Amniotic epithelial cell (primary cell): ENCODE data around the gene RFX1.

Source experiments
- DNase-seq: peaks from one replicate; pipeline ENCODE4 v3.0.0-alpha.2; 2010; ENCODE audit warnings: low read depth

The RFX1 gene

DNA sequence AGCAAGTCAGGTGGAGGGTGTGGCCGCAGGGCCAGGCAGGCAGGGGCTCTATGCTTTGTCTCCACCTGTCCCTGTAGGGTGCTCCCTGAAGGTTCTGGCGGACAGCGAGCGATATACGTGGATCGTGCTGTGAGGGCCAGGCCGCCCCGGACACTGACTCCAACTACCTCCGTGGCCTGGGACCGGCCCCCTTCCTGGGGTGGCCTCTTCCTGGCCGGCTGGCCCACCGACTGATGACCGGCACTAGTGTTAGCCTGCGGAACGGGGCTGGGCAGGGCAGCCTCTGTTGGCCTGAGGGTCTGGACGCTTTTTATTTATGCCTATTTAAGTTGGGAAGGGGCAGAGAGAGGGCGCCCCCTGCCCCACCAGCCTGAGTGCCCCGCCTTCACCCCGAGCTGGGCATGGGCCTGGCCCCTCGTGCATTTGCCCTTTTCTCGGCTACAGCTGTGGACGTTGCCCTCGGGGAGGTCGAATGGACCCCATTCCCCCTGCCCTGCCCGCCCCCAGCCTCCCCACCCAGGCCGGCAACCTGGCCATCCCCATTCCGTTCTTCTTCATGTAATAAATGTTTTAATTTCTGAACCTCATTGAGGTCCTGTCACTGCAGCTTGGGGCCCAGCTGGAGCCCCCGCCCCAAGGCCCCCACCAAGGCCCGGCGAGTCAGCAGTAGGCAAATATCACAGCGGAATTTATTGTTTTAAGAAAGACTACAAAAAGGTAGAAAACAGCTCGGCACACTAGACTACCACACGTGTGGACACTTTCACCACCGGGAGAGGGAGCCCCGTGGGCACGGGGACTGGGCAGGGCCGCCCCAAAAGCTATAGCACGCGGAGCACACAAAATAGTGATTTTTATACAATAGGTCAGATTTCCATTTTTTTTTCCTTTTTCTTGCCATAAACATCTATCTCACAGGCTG is 45.0 kb downstream of the RFX1 start:
- DNase-seq: no peak

DNA sequence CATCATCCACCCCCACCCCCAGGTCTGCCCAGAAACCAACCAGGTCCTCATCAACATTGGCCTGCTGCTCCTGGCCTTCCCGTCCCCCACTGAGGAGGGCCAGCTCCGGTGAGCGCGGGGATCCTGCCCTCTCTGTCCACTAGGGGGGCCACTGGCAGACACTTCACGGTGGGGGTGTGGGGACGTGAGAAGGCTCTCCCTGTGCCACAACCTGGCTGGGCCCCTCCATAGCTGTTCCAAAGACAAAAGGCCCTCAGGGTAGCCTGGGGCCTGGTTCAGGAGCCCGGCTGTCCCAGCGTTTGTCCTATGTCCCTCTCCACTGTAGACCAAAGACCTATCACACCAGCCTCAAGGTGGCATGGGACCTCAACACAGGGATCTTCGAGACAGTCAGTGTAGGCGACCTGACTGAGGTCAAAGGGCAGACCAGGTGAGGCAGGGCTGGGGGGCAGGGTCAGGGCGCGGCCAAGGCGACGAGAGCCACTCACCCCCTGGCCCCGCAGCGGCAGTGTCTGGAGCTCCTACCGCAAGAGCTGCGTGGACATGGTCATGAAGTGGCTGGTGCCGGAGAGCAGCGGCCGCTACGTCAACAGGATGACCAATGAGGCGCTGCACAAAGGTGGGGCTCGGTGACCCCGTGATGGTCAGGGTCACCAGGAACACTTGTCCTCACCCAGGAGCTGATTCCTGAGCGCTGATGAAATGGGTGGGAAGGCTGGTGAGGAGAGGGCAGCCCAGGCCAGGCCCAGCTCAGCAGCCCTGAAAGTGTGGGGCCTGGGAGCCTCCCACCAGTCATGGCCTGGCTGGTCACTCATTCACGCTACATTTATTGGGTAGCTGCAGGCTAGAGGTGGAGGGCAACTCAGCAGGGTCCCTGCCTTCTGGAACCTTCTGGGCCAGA is 45.9 kb downstream of the RFX1 start:
- DNase-seq: no peak

GRCh38 chr19:13959141-13959961 is 46.8 kb downstream of the RFX1 start:
- no peak for DNase-seq

- DNase-seq: no peak
Measured at GRCh38 chr19:13958043-13958442, 48.1 kb downstream of the RFX1 start.

DNA sequence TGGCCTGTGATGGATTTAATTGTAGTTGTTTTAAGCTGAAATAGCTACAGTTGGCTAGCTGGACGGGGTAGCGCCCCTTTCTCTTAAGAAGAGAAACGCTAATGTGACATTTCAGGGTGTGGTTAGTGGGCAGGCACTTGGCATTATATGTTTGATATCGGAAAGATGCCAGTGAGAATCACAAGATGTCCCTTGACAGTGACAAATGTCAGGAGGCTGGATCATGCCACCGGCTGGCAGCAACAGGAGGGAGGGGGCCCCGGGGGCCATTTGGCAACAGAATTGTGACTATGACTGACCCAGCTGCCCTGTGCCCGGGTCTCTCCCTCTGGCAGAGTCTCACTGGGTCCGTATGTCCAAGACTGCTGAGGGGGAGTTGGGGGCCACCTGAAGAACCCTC is 49.1 kb downstream of the RFX1 start:
- no peak for DNase-seq

DNA sequence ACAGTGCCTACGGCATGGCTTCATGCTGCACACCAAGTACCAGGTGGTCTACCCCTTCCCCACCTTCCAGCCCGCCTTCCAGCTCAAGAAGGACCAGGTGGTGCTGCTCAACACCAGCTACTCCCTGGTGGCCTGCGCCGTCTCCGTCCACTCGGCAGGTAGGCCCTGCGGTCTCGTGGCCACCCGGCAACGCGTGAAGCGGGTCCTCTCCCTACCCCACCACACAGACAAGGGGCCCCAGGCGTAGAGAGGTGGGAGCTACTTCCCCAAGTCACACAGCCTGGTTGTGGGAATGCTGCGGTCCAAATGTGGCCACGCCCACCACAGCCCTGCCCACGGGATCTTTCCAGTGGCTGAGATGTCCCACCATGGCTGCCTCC is 49.8 kb downstream of the RFX1 start:
- DNase-seq: no peak

DNA sequence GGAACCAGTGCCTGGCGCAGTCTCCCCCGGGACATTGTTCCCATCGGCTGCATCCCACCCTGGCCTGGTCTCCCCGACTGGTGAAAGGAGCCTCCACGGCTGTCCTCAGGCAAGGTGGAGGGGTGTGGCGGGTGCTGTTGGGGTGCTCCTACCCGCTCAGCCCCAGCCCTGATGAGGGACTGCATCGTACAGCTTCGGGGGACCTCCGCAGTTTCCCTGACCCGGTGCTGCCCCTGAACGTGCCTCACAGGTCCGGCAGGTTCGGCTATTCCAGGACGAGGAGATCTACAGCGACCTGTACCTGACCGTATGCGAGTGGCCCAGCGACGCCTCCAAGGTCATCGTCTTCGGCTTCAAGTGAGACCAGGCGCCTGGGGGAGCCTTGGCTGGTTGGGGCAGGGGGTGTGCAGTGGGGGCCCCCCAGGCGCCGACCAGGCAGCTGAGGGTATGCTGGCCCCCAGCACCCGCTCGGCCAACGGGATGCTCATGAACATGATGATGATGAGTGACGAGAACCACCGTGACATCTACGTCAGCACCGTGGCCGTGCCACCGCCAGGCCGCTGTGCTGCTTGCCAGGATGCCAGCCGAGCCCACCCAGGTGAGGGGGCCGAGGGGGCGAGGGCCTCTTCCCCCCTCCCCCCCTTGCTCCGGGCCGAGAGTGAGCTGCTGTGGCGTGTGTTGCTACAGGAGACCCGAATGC is 50.3 kb downstream of the RFX1 start:
- no peak for DNase-seq

GRCh38 chr19:13954185-13954584 is 51.9 kb downstream of the RFX1 start:
- DNase-seq: no peak

DNA sequence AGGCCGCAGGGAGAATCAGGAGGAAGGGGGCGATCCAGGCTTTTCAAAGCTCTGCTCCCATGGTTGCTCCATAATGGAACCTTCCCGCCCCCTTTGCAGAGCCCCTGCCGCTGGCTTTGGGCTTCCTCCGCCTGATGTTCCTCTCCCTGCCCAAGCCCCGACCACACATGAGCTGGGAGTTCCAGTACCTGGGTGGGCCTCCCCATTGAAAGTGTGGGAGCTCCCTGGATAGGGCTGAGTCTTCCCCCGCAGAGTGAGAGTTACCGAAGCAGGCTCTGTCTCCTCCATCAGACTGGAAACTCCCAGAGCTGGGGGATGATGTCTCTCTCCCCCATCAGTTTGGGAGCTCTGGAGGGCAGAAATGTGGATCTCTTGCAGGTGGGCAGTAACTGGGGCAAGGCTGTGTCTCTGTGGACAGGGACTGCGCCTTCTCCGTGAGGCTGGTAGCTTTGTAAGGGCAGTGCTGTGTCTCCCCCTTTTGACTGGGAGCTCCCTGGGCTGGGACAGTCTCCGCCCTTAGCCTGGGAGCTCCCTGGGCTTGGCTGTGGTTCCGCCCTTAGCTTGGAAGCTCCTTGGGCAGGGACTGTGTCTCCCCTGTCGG is 53.1 kb downstream of the RFX1 start:
- DNase-seq: no peak

- peak; percentile 99 for DNase-seq
Measured at GRCh38 chr19:13952154-13952930, 53.8 kb downstream of the RFX1 start, which contains the start of gene DCAF15. TSS of gene DCAF15 (plus strand) at chr19:13952509. CDS start at chr19:13952513, 4 bp downstream.

- DNase-seq: no peak
Measured at GRCh38 chr19:13951799-13952153, 54.3 kb downstream of the RFX1 start.

DNA sequence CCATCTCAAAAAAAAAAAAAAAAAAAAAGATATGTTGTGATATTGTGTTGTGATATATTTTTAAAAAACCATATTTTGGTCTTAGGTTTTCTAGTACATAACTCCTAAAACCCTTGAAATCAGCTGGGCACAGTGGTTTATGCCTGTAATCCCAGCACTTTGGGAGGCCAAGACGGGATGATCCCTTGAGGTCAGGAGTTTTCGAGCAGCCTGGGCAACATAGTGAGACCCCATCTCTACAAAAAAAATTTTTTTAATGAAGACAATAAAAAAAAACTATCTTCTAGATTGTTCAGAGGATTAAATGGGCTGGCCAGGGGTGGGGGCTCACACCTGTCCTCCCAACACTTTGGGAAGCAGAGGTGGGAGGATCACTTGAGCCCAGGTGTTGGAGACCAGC is 55.1 kb downstream of the RFX1 start:
- no peak for DNase-seq

DNA sequence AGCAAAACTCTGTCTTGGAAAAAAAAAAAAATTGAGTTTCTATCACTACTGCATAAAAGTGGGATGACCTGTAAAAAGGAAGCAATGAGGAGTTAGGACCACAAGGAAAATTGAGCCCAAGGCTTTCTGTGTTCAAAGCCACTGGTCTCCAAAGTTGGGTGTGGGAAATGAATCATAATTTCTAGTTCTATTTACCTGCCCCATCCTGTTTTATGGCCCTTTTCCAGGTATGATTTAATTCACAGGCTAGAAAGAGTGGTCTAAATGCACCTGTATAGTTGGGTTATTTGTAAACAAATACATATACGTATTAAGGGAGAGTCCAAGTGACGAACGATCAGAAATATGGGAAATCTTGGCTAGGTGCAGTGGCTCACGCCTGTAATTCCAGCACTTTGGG is 59.7 kb downstream of the RFX1 start:
- DNase-seq: no peak

DNA sequence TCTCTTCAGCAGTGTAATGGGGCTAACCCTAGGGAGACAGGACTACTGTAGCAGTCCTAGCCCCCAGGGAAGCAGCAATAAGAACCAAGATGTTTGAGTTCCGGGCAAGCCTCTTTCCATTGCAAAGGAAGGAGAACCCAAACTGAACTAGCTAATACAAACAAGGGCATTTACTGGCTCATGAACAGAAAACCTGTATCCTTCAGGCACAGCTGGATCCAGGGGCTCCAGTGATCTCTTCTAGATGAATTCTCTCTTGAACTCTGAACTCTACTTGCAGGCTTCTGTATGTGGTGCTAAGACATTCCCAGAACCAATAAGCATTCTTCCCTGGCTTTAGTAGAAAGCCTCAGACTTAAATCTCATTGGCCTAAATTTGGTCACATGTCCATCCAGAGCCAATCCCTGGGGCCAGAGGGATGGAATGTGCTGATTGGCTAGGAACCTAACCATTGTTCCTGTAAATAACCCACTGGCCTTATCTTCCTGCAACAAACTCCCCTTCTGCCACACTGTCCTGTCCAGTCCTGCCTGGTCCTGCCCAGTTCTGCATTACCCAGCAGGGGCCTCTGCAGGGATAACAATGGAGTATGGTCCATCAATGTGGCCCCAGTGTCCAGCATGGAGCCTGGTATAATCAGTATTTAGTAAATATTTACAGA is 64.0 kb downstream of the RFX1 start:
- DNase-seq: no peak

GRCh38 chr19:13938301-13939064 is 67.6 kb downstream of the RFX1 start, which contains the start of gene PODNL1:
TSS of gene PODNL1 (minus strand) at chr19:13938417. CDS start at chr19:13938181, 236 bp downstream.
- peak; percentile 77 for DNase-seq

DNA sequence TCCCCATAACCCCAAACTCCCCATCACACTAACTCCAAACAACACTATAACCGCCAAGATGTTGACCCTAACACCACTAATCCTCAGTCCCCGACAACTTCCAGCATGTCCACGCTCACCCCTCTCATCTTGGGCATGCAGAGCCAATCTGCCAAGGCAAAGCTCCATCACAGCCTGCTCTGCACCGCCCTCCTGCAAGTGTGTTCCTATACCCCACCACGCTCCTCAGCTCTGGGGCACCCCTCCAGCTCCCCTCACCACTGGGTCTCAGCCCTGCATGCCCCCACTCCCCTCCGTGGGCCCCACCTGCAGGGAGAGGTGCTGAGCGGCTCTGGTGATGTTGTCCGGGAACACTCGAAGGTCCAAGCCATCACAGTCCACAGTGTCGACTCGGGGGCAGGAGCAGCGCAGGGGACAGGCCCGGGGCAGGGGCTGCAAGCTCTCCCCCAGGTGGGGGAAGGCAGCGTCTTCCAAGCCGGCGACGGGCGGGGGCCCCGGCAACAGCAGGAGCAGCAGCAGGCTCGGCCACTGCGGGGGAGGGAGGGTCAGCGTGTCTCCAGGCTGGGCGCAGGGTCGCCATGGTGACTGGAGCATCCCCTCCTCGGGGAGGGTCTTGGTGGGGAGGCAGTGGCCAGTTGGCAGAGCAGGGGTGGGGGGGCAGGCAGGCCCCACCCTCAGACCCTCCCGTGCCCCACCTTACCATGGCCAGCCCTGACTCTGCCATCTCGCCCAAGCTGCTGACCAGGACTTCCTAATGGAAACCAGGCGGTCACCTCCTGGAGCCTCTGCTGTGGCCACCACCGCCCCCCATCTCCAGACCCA is 68.4 kb downstream of the RFX1 start:
- DNase-seq: peak; percentile 12

DNA sequence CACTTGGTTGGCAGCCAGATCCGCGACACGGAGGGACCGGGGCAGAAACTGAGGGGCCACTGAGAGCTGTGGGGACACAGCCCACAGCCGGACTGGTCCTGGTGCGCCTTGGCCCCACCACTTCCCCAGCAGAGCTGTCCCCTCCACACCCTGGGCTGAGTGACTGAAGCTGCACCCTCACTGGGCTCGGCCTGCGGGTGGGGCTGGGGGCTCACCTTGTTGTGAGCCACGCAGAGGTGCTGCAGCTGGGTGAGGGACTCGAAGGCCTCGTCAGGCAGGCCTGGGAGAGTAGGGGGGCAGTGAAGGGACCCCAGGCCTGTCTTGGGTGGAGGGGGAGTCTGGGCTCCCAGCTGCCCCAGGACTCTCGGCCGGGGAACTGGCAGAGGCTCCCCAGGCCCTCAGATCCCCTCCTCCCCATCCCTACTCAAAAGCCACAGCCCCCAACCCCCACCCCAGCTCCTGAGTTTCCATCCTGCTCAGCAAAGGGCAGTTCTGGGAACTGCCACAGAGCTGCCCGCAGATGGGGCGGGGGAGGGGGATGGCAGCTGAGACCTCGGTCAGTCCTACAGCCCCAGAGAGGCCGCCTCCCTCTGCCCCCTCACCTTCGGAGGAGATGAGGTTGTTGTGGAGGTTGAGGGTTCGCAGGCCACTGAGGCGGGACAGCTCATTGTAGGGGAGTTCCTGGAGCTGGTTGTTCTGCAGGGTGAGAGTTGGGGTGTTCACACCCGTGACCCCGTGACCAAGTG is 70.2 kb downstream of the RFX1 start:
- DNase-seq: peak; percentile 45
